Measurements from ENCODE around the gene MAP4K4. TPM values are rescaled to one million over a fixed set of nuclear protein-coding genes. Genes with fewer than 3 reads are reported as not detected.

Gene MAP4K4
- total RNA-seq, 2 donors from 2014 or later: 69.1 to 71.5 TPM

- H3K4me1 Mint-ChIP-seq (ENCODE audit: low read depth in 2 of 2): peaks cover 38 to 45% of the 10 kb centered on the region in 2 donors
- no peak overlapping the region for H3K4me3 Mint-ChIP-seq
- H3K27me3 Mint-ChIP-seq: no peaks in the 10 kb centered on the region
- H3K27ac Mint-ChIP-seq: peak overlapping the region in 1 of 2 donors; percentile 60
- no peaks in the 10 kb centered on the region for H3K36me3 Mint-ChIP-seq
- no peak for DNase-seq (ENCODE audit: low spot score)
- no peak for ATAC-seq
- H3K9me3 Mint-ChIP-seq: no peaks in the 10 kb centered on the region
These were observed 109.7 kb downstream of the MAP4K4 start for GRCh38 chr2:101807242-101807641.

GRCh38 chr2:101808006-101808562 is 110.6 kb downstream of the MAP4K4 start:
- Mint-ChIP-seq H3K27ac (no peak overlapping the region), H3K36me3 (no peaks in the 10 kb centered on the region), H3K4me1 (ENCODE audit: low read depth in 2 of 2) (peaks cover 34 to 40% of the 10 kb centered on the region in 2 donors), H3K4me3 (no peak overlapping the region), H3K9me3 (no peaks in the 10 kb centered on the region), H3K27me3 (no peaks in the 10 kb centered on the region)
- ATAC-seq (no peak), DNase-seq (ENCODE audit: low spot score) (no peak)

GRCh38 chr2:101809698-101810097 is 112.2 kb downstream of the MAP4K4 start:
- H3K9me3 Mint-ChIP-seq: no peaks in the 10 kb centered on the region
- H3K27me3 Mint-ChIP-seq: no peaks in the 10 kb centered on the region
- no peaks in the 10 kb centered on the region for H3K36me3 Mint-ChIP-seq
- no peak overlapping the region for H3K4me3 Mint-ChIP-seq
- ATAC-seq (no peak), DNase-seq (ENCODE audit: low spot score) (no peak)
- no peak overlapping the region for H3K27ac Mint-ChIP-seq
- H3K4me1 Mint-ChIP-seq (ENCODE audit: low read depth in 2 of 2): peaks cover 44 to 52% of the 10 kb centered on the region in 2 donors

GRCh38 chr2:101811226-101812015 is 113.9 kb downstream of the MAP4K4 start:
- DNase-seq (ENCODE audit: low spot score) (no peak), ATAC-seq (no peak)
- Mint-ChIP-seq H3K27me3 (no peaks in the 10 kb centered on the region), H3K36me3 (no peaks in the 10 kb centered on the region), H3K27ac (no peak overlapping the region), H3K9me3 (no peaks in the 10 kb centered on the region), H3K4me3 (no peak overlapping the region), H3K4me1 (ENCODE audit: low read depth in 2 of 2) (peaks cover 40 to 48% of the 10 kb centered on the region in 2 donors)

- Mint-ChIP-seq H3K27me3 (no peaks in the 10 kb centered on the region), H3K4me1 (ENCODE audit: low read depth in 2 of 2) (peaks cover 36 to 45% of the 10 kb centered on the region in 2 donors)
These were observed 114.7 kb downstream of the MAP4K4 start for GRCh38 chr2:101812226-101812625.

GRCh38 chr2:101814752-101815151 is 117.2 kb downstream of the MAP4K4 start:
- no peak overlapping the region for H3K4me3 Mint-ChIP-seq
- no peaks in the 10 kb centered on the region for H3K9me3 Mint-ChIP-seq
- no peaks in the 10 kb centered on the region for H3K27me3 Mint-ChIP-seq
- DNase-seq (ENCODE audit: low spot score) (no peak), ATAC-seq (no peak)
- no peaks in the 10 kb centered on the region for H3K36me3 Mint-ChIP-seq
- H3K27ac Mint-ChIP-seq: no peak overlapping the region
- H3K4me1 Mint-ChIP-seq (ENCODE audit: low read depth in 2 of 2): peaks cover 46 to 62% of the 10 kb centered on the region in 2 donors

More at GRCh38 chr2:101812226-101812625, 114.7 kb downstream of the MAP4K4 start:
- no peak overlapping the region for H3K4me3 Mint-ChIP-seq
- DNase-seq (ENCODE audit: low spot score): no peak
- no peaks in the 10 kb centered on the region for H3K9me3 Mint-ChIP-seq
- ATAC-seq: no peak
- H3K36me3 Mint-ChIP-seq: no peaks in the 10 kb centered on the region
- no peak overlapping the region for H3K27ac Mint-ChIP-seq

GRCh38 chr2:101815154-101815553 is 117.6 kb downstream of the MAP4K4 start:
- Mint-ChIP-seq H3K27me3 (no peaks in the 10 kb centered on the region), H3K4me3 (no peak overlapping the region), H3K4me1 (ENCODE audit: low read depth in 2 of 2) (peaks cover 47 to 62% of the 10 kb centered on the region in 2 donors), H3K36me3 (no peaks in the 10 kb centered on the region), H3K9me3 (no peaks in the 10 kb centered on the region), H3K27ac (no peak overlapping the region)
- ATAC-seq (no peak), DNase-seq (ENCODE audit: low spot score) (no peak)

GRCh38 chr2:101815739-101816391 is 118.4 kb downstream of the MAP4K4 start:
- Mint-ChIP-seq H3K9me3 (no peaks in the 10 kb centered on the region), H3K4me3 (no peak overlapping the region), H3K27ac (no peak overlapping the region), H3K27me3 (no peaks in the 10 kb centered on the region), H3K36me3 (no peaks in the 10 kb centered on the region), H3K4me1 (ENCODE audit: low read depth in 2 of 2) (peaks cover 51 to 66% of the 10 kb centered on the region in 2 donors)
- ATAC-seq (no peak), DNase-seq (ENCODE audit: low spot score) (no peak)

- H3K36me3 Mint-ChIP-seq: no peaks in the 10 kb centered on the region
- no peak for ATAC-seq
- no peak overlapping the region for H3K4me3 Mint-ChIP-seq
- no peaks in the 10 kb centered on the region for H3K27me3 Mint-ChIP-seq
- no peak for DNase-seq (ENCODE audit: low spot score)
- peaks cover 55 to 65% of the 10 kb centered on the region in 2 donors for H3K4me1 Mint-ChIP-seq (ENCODE audit: low read depth in 2 of 2)
- no peak overlapping the region for H3K27ac Mint-ChIP-seq
- no peaks in the 10 kb centered on the region for H3K9me3 Mint-ChIP-seq
These were observed 119.1 kb downstream of the MAP4K4 start for GRCh38 chr2:101816598-101816997.

- Mint-ChIP-seq H3K4me1 (ENCODE audit: low read depth in 2 of 2) (peaks cover 50 to 60% of the 10 kb centered on the region in 2 donors), H3K36me3 (no peaks in the 10 kb centered on the region), H3K27ac (no peak overlapping the region), H3K4me3 (no peak overlapping the region), H3K27me3 (no peaks in the 10 kb centered on the region), H3K9me3 (no peaks in the 10 kb centered on the region)
- ATAC-seq: no peak
- DNase-seq (ENCODE audit: low spot score): no peak
These were observed 120.0 kb downstream of the MAP4K4 start for GRCh38 chr2:101817481-101817880.

- no peak for ATAC-seq
- no peaks in the 10 kb centered on the region for H3K36me3 Mint-ChIP-seq
- H3K4me3 Mint-ChIP-seq: no peak overlapping the region
- peaks cover 55 to 66% of the 10 kb centered on the region in 2 donors for H3K4me1 Mint-ChIP-seq (ENCODE audit: low read depth in 2 of 2)
- no peaks in the 10 kb centered on the region for H3K27me3 Mint-ChIP-seq
- H3K9me3 Mint-ChIP-seq: no peaks in the 10 kb centered on the region
- H3K27ac Mint-ChIP-seq: peak overlapping the region in 1 of 2 donors; percentile 37
- DNase-seq (ENCODE audit: low spot score): no peak
These were observed 121.3 kb downstream of the MAP4K4 start for GRCh38 chr2:101818531-101819451.

GRCh38 chr2:101820519-101820918 is 123.0 kb downstream of the MAP4K4 start:
- no peaks in the 10 kb centered on the region for H3K9me3 Mint-ChIP-seq
- DNase-seq (ENCODE audit: low spot score) (no peak), ATAC-seq (peak; percentile 54 to 59)
- H3K27ac Mint-ChIP-seq: no peak overlapping the region
- H3K27me3 Mint-ChIP-seq: no peaks in the 10 kb centered on the region
- no peaks in the 10 kb centered on the region for H3K36me3 Mint-ChIP-seq
- H3K4me1 Mint-ChIP-seq (ENCODE audit: low read depth in 2 of 2): peaks cover 48 to 56% of the 10 kb centered on the region in 2 donors
- no peak overlapping the region for H3K4me3 Mint-ChIP-seq

- ATAC-seq (no peak), DNase-seq (ENCODE audit: low spot score) (no peak)
- peaks cover 45 to 50% of the 10 kb centered on the region in 2 donors for H3K4me1 Mint-ChIP-seq (ENCODE audit: low read depth in 2 of 2)
- no peaks in the 10 kb centered on the region for H3K9me3 Mint-ChIP-seq
- no peaks in the 10 kb centered on the region for H3K36me3 Mint-ChIP-seq
- H3K27ac Mint-ChIP-seq: no peak overlapping the region
- no peak overlapping the region for H3K4me3 Mint-ChIP-seq
- no peaks in the 10 kb centered on the region for H3K27me3 Mint-ChIP-seq
These were observed 123.7 kb downstream of the MAP4K4 start for GRCh38 chr2:101821059-101821805.

Data from natural killer cell treated with Interleukin-12 subunit alpha and Interleukin-12 subunit beta and Interleukin-15 and Interleukin-18, amount 100 ng/mL, for 72 hours (primary cell).